HL-60 (cell line): ENCODE measurements around the gene TMEM161A.
A peak's percentile ranks its signal among the peaks of the same experiment; 100 is the strongest.

Source experiments
- DNase-seq, 2 experiments: peaks; one replicate each; pipeline ENCODE4 v3.0.0-alpha.2; 2010 to 2020; ENCODE audit warnings: low read depth in 1 of 2, low spot score in 1 of 2
- H3K27ac ChIP-seq: fragments of 250-450 bp; sonication (Bioruptor Pico); replicated peaks from 2 replicates; pipeline ENCODE4 v1.5.1; 2020; ENCODE audit warnings: mild to moderate bottlenecking, moderate library complexity
- H3K27me3 ChIP-seq: fragments of 250-450 bp; sonication (Bioruptor Pico); 2 replicates; pipeline ENCODE4 v1.5.1; 2021; ENCODE audit warnings: mild to moderate bottlenecking, moderate library complexity; ENCODE audit not compliant: insufficient read depth, poor library complexity, severe bottlenecking
- H3K4me3 ChIP-seq: replicated peaks from 2 replicates; pipeline ENCODE4 v1.5.1; 2011; ENCODE audit warnings: mild to moderate bottlenecking, control low read depth, low read length; ENCODE audit not compliant: insufficient read depth
- CTCF ChIP-seq: IDR thresholded peaks from one replicate; pipeline ENCODE4 v1.5.1; 2011; ENCODE audit warnings: low read length, control low read depth, inconsistent platforms; ENCODE audit not compliant: insufficient read depth
- GABPA ChIP-seq: IDR thresholded peaks from 2 replicates; pipeline ENCODE4 v1.6.1; 2012; ENCODE audit warnings: low read depth
- POLR2AphosphoS5 ChIP-seq: IDR thresholded peaks from 2 replicates; pipeline ENCODE4 v1.6.1; 2012; ENCODE audit warnings: low read depth
- REST ChIP-seq: IDR thresholded peaks from 2 replicates; pipeline ENCODE4 v1.6.1; 2012; ENCODE audit warnings: low read depth; ENCODE audit not compliant: insufficient replicate concordance
- SPI1 ChIP-seq: IDR thresholded peaks from 2 replicates; pipeline ENCODE4 v1.6.1; 2012; ENCODE audit warnings: low read depth, mild to moderate bottlenecking, borderline replicate concordance

TMEM161A gene

GRCh38 chr19:19122902-19123301 is 15.4 kb downstream of the TMEM161A start:
- TF ChIP-seq POLR2AphosphoS5 (no peak), SPI1 (peak; percentile 62; the same call in 1 of the 2 replicates), REST (no peak)
- Histone ChIP-seq H3K27ac (no peak overlapping the region), H3K4me3 (no peak overlapping the region), H3K27me3 (no peaks in the 10 kb centered on the region)
- no peak for DNase-seq

- no peak for DNase-seq
- H3K27ac ChIP-seq: no peak overlapping the region
- H3K27me3 ChIP-seq: no peaks in the 10 kb centered on the region
- H3K4me3 ChIP-seq: no peak overlapping the region
- TF ChIP-seq REST (no peak), GABPA (no peak), POLR2AphosphoS5 (no peak)
These were observed 16.9 kb downstream of the TMEM161A start for GRCh38 chr19:19121371-19121770.

GRCh38 chr19:19120308-19121231 is 17.7 kb downstream of the TMEM161A start:
- peak; percentile 18 to 36 for DNase-seq
- no peak overlapping the region for H3K27ac ChIP-seq

More at GRCh38 chr19:19120308-19121231, 17.7 kb downstream of the TMEM161A start:
- H3K4me3 ChIP-seq: no peak overlapping the region
- no peak for TF ChIP-seq REST
- TF ChIP-seq GABPA: no peak
- no peak for TF ChIP-seq POLR2AphosphoS5
- TF ChIP-seq CTCF: no peak
- no peak for TF ChIP-seq SPI1
- no peaks in the 10 kb centered on the region for H3K27me3 ChIP-seq
